Epithelial cell of esophagus (primary cell): ENCODE data around the gene TENM4.

Source experiments
- DNase-seq: peaks from one replicate; pipeline ENCODE4 v3.0.0; 2010; ENCODE audit warnings: low read depth
- H3K4me3 ChIP-seq: 2 replicates; pipeline ENCODE4 v1.5.1; 2011; ENCODE audit warnings: mild to moderate bottlenecking, low read length, control low read depth
- CTCF ChIP-seq: IDR thresholded peaks from 2 replicates; pipeline ENCODE4 v1.5.1; 2011; ENCODE audit warnings: low read depth, mild to moderate bottlenecking, low read length, control low read depth, inconsistent platforms; ENCODE audit not compliant: insufficient read depth; ENCODE audit errors: missing control alignments

The TENM4 gene

GRCh38 chr11:78957476-78958245 is 483.2 kb downstream of the TENM4 start:
- DNase-seq, result peak; percentile 39
- TF ChIP-seq CTCF, result no peak

GRCh38 chr11:78954696-78955095 is 486.1 kb downstream of the TENM4 start:
- no peak overlapping the region for H3K4me3 ChIP-seq
- no peak for DNase-seq
- no peak for TF ChIP-seq CTCF

More at GRCh38 chr11:78957476-78958245, 483.2 kb downstream of the TENM4 start:
- H3K4me3 ChIP-seq, result no peak overlapping the region

- DNase-seq, result no peak
- TF ChIP-seq CTCF, result no peak
- no peak overlapping the region for H3K4me3 ChIP-seq
Measured at GRCh38 chr11:78954261-78954660, 486.6 kb downstream of the TENM4 start.

GRCh38 chr11:78952890-78953289 is 487.9 kb downstream of the TENM4 start:
- H3K4me3 ChIP-seq, result no peak overlapping the region
- no peak for DNase-seq
- TF ChIP-seq CTCF, result no peak

GRCh38 chr11:78952175-78952574 is 488.7 kb downstream of the TENM4 start:
- no peak for TF ChIP-seq CTCF
- H3K4me3 ChIP-seq, result no peak overlapping the region
- DNase-seq, result no peak

- no peak overlapping the region for H3K4me3 ChIP-seq
- TF ChIP-seq CTCF, result no peak
- DNase-seq, result no peak
Measured at GRCh38 chr11:78949976-78950690, 490.7 kb downstream of the TENM4 start.
